Neutrophil (primary cell): Measurements from ENCODE around the gene AQP4.

Experiments used
- H3K27ac ChIP-seq: fragments of 200-600 bp; sonication (generic); 2 replicates; pipeline ENCODE4 v1.5.1; 2016; ENCODE audit warnings: mild to moderate bottlenecking, moderate library complexity
- H3K27me3 ChIP-seq: fragments of 200-600 bp; sonication (generic); 2 replicates; pipeline ENCODE4 v1.6.0; 2016; ENCODE audit warnings: mild to moderate bottlenecking
- H3K36me3 ChIP-seq: fragments of 200-600 bp; sonication (generic); 2 replicates; pipeline ENCODE4 v1.5.1; 2017
- H3K4me1 ChIP-seq, 2 experiments: fragments of 200-600 bp in 1 of 2; sonication (generic) in 1 of 2; 1 replicate in 1 of 2; 2 replicates in 1 of 2; pipeline versions ENCODE4 v1.5.1 to v1.6.1; 2013 to 2016; ENCODE audit warnings: low read depth in 1 of 2, low read length in 1 of 2, mild to moderate bottlenecking in 1 of 2, moderate library complexity in 1 of 2; ENCODE audit not compliant: control insufficient read depth in 1 of 2, insufficient read depth in 1 of 2
- H3K4me3 ChIP-seq, 2 experiments: fragments of 200-600 bp in 1 of 2; sonication (generic) in 1 of 2; 1 replicate in 1 of 2; 2 replicates in 1 of 2; pipeline ENCODE4 v1.5.1; 2013 to 2016; ENCODE audit warnings: low read depth in 1 of 2, low read length in 1 of 2, mild to moderate bottlenecking in 1 of 2, moderate library complexity in 1 of 2
- H3K9me3 ChIP-seq: fragments of 200-600 bp; sonication (generic); 2 replicates; pipeline ENCODE4 v1.5.1; 2016
- TF ChIP-seq, protein P1 (sequence below): fragments of 200-600 bp; sonication (generic); IDR thresholded peaks from 2 replicates; pipeline ENCODE4 v1.5.1; 2016; ENCODE audit warnings: antibody characterized with exemption

Gene AQP4, protein sequence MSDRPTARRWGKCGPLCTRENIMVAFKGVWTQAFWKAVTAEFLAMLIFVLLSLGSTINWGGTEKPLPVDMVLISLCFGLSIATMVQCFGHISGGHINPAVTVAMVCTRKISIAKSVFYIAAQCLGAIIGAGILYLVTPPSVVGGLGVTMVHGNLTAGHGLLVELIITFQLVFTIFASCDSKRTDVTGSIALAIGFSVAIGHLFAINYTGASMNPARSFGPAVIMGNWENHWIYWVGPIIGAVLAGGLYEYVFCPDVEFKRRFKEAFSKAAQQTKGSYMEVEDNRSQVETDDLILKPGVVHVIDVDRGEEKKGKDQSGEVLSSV

DNA sequence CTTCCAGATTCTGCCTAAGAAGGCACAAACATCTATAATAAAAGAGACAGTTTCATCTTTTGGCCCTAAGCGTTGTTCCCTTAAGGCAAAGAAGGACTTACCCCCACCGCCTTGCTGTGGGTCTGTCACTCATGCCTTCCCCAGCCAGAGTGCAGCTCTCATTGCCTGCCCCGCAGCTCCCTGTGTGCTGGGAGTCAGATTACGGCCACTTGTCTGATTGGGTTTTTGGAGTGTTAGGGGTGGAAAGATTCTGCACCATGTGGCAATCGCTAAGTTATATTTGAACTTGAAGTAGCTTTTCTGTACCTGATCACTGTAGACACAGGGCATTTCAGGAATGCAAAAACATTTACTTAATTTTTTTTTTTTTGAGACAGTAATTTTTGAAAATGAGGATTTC lies at the start of gene AQP4:
Gene AQP4 (minus strand): TSS at position 151 of the 400 bp plus-strand sequence. CDS start 18 bp downstream, at position 133.
- Histone ChIP-seq H3K4me1 (no peaks in the 10 kb centered on the region), H3K9me3 (no peaks in the 10 kb centered on the region), H3K4me3 (no peak within 1 kb of the TSS), H3K27ac (no peak within 1 kb of the TSS), H3K27me3 (peaks cover 74% of the 10 kb centered on the region), H3K36me3 (no peaks in the 10 kb centered on the region)
- TF ChIP-seq, protein P1, sequence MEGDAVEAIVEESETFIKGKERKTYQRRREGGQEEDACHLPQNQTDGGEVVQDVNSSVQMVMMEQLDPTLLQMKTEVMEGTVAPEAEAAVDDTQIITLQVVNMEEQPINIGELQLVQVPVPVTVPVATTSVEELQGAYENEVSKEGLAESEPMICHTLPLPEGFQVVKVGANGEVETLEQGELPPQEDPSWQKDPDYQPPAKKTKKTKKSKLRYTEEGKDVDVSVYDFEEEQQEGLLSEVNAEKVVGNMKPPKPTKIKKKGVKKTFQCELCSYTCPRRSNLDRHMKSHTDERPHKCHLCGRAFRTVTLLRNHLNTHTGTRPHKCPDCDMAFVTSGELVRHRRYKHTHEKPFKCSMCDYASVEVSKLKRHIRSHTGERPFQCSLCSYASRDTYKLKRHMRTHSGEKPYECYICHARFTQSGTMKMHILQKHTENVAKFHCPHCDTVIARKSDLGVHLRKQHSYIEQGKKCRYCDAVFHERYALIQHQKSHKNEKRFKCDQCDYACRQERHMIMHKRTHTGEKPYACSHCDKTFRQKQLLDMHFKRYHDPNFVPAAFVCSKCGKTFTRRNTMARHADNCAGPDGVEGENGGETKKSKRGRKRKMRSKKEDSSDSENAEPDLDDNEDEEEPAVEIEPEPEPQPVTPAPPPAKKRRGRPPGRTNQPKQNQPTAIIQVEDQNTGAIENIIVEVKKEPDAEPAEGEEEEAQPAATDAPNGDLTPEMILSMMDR = no peak

DNA sequence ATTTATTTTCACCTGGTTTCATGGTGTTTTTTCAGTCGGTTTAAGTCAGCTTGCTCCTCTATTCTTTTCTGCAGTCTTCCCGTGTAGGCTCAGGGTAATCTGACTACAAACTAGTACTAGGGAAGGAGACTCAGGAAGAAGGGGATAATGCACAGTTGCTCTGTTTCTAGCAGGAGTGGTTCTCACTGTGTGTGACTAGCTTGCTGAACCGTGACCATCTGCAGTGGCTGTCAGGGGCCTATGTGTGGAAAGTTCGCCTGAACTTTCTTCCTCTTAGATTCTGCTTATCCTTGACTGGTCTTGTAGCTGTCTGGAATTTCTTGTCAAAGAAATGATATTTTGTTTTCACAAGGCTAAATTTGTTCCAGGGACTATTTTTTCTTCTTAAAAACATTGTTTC lies 46.3 kb upstream of the AQP4 start:
- H3K27me3 ChIP-seq = peaks cover 8% of the 10 kb centered on the region
- H3K4me3 ChIP-seq = no peak overlapping the region
- no peaks in the 10 kb centered on the region for H3K4me1 ChIP-seq
- H3K27ac ChIP-seq = no peak overlapping the region
- H3K9me3 ChIP-seq = no peaks in the 10 kb centered on the region
- TF ChIP-seq, protein P1 = no peak
- H3K36me3 ChIP-seq = no peaks in the 10 kb centered on the region

DNA sequence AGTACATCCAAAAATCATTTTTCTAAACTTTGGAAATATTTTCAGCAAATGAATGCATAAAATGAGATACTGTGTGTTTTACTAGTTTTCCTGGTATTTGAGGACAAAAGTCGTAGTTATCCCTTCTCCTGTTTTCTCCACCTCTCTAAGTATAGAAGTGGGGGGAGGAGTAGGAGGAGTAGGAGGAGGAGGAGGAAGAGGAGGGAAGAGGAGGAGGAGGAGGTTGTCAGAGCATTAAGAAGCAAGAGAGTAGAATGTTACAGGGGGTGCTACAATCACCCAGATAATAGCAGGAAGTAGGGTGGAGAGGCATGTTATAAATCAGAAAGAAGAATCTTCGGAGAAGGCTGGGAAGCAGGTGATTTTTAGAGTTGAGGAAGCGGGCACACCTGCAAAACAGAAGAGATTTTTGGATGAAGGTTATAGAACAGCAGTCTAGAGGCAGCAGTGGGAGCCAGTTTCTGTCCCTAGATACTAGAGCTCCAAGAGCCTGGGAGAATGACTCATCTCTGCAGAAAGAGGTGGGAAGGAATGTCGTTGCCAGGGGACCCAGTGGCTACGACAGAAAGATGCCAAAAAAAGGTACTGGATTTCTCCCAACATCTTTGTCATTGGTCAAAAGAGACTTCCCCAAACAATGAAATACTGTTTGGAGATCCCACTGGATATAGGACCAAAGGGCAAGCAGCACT lies 44.2 kb upstream of the AQP4 start:
- H3K27me3 ChIP-seq = no peaks in the 10 kb centered on the region
- no peak overlapping the region for H3K4me3 ChIP-seq
- TF ChIP-seq, protein P1 = no peak
- H3K36me3 ChIP-seq = no peaks in the 10 kb centered on the region
- H3K4me1 ChIP-seq = no peaks in the 10 kb centered on the region
- H3K27ac ChIP-seq = no peak overlapping the region
- no peaks in the 10 kb centered on the region for H3K9me3 ChIP-seq

DNA sequence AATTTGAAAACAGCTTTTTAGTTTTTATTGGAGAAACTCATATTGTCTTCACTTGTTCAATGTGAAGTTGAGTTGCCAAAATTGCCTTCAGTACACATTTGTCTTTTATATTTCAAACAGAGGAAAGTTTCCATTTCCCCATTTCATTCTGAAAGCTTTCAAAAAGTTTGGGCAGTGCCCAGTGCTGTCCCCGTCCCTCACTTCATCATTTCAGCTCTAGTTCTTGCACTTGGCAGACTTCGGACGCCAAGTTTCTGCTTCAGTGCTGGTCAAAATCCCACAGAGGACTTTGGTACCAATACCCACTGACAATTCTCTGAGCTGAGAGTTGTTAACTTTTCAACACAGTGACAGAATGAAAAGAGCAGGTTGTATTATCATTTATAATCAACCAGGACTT lies 43.4 kb upstream of the AQP4 start:
- no peak overlapping the region for H3K4me3 ChIP-seq
- H3K36me3 ChIP-seq = no peaks in the 10 kb centered on the region
- H3K27ac ChIP-seq = no peak overlapping the region
- no peaks in the 10 kb centered on the region for H3K9me3 ChIP-seq
- no peaks in the 10 kb centered on the region for H3K4me1 ChIP-seq
- H3K27me3 ChIP-seq = no peaks in the 10 kb centered on the region
- TF ChIP-seq, protein P1 = no peak

DNA sequence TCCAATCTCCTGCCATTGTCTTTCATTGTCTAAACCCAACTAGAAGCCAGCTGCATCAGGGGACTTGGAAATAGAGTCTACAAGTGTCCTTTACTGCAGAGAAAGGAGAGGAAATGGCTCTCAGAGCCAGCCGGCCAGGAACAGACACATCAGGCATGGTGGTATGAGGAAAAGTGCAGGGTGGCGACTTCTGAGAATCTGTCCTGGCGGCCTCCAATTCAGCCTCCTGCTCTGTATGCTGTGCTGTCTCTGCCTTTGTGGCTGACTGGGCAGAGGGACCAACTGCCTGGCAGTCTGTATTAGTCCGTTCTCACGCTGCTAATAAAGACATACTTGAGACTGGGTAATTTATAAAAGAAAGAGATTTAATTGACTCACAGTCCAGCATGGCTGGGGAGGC lies 36.8 kb upstream of the AQP4 start:
- TF ChIP-seq, protein P1 = no peak
- Histone ChIP-seq H3K9me3 (no peaks in the 10 kb centered on the region), H3K27ac (no peak overlapping the region), H3K36me3 (no peaks in the 10 kb centered on the region), H3K4me3 (no peak overlapping the region), H3K27me3 (no peaks in the 10 kb centered on the region), H3K4me1 (no peaks in the 10 kb centered on the region)
